Activated CD8-positive, alpha-beta T cell treated with anti-CD3 and anti-CD28 coated beads for 36 hours (primary cell): Measurements from ENCODE around the gene NPY1R. TPM values are rescaled to one million over a fixed set of nuclear protein-coding genes. Genes with fewer than 3 reads are reported as not detected.

ENCODE experiments used
- ATAC-seq: fragments of 200-7000 bp; cut with Tn5 transposase; one replicate; pipeline ENCODE4 v1.10.0; 2021; ENCODE audit warnings: mild to moderate bottlenecking, moderate library complexity
- CTCF ChIA-PET: fragments of 350-600 bp; sonication (Branson Sonifier 250); formaldehyde crosslinking; loops from one replicate; lab custom pipeline; 2021; ENCODE audit warnings: antibody characterized with exemption; lab: Charles Lee
- POLR2A ChIA-PET: fragments of 350-600 bp; sonication (Branson Sonifier 250); formaldehyde crosslinking; loops from one replicate; lab custom pipeline; 2021; ENCODE audit warnings: antibody characterized with exemption; lab: Charles Lee
- DNase-seq: peaks from one replicate; pipeline ENCODE4 v3.0.0-alpha.2; 2020
- H3K27ac Mint-ChIP-seq: one replicate; pipeline ENCODE4 v1.8.0; 2021; ENCODE audit warnings: mild to moderate bottlenecking, mixed read lengths
- H3K27me3 Mint-ChIP-seq: one replicate; pipeline ENCODE4 v1.8.0; 2021; ENCODE audit warnings: mixed read lengths
- H3K36me3 Mint-ChIP-seq: one replicate; pipeline ENCODE4 v1.8.0; 2021; ENCODE audit warnings: low read depth, mixed read lengths
- H3K4me1 Mint-ChIP-seq: one replicate; pipeline ENCODE4 v1.8.0; 2021; ENCODE audit warnings: low read depth, mixed read lengths
- H3K4me3 Mint-ChIP-seq: one replicate; pipeline ENCODE4 v1.8.0; 2021; ENCODE audit warnings: mild to moderate bottlenecking, moderate library complexity, mixed read lengths
- H3K9me3 Mint-ChIP-seq: one replicate; pipeline ENCODE4 v1.8.0; 2021; ENCODE audit warnings: mixed read lengths
- intact Hi-C: fragments of 100-400 bp; cut with micrococcal nuclease; formaldehyde crosslinking; loops from one replicate; pipeline ENCODE4 v1.10.0; 2022
- total RNA-seq, 2 experiments: library from RNA; stranded (reverse); gene quantifications; one replicate each; pipeline ENCODE4 v1.2.3, GENCODE V29; 2021
- TF ChIP-seq, protein P1 (sequence below): fragments of 200-600 bp; IDR thresholded peaks from one replicate; pipeline ENCODE4 v1.8.0; 2022; ENCODE audit warnings: antibody characterized with exemption, mild to moderate bottlenecking

Gene NPY1R
- total RNA-seq, 2 experiments from 2014 or later: not detected

DNA sequence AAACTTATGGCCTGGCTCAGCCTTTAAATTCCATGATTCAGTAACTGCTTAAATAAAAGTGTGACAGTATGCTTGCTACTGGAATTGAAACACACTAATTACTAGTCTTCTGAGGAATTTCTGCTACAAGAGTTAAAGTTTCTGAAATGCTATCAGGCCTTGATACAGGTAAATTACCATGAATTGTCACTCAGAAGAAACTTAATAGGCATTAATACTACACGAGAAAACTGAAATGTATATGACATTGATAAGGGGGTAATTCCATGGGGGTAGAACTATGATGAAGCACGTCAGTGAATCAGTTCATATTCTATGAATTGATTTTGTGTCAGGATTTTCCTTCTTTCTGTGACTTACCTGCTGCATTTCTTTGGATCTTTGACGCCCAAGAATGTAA lies 3.0 kb upstream of the NPY1R start:
- CTCF ChIA-PET: no interaction called here
- Mint-ChIP-seq H3K4me1 (peaks cover 9% of the 10 kb centered on the region), H3K9me3 (no peaks in the 10 kb centered on the region), H3K36me3 (no peaks in the 10 kb centered on the region), H3K27ac (no peak overlapping the region), H3K27me3 (peaks cover 34% of the 10 kb centered on the region), H3K4me3 (no peak overlapping the region)
- DNase-seq: no peak
- no peak for ATAC-seq
- TF ChIP-seq, protein P1, sequence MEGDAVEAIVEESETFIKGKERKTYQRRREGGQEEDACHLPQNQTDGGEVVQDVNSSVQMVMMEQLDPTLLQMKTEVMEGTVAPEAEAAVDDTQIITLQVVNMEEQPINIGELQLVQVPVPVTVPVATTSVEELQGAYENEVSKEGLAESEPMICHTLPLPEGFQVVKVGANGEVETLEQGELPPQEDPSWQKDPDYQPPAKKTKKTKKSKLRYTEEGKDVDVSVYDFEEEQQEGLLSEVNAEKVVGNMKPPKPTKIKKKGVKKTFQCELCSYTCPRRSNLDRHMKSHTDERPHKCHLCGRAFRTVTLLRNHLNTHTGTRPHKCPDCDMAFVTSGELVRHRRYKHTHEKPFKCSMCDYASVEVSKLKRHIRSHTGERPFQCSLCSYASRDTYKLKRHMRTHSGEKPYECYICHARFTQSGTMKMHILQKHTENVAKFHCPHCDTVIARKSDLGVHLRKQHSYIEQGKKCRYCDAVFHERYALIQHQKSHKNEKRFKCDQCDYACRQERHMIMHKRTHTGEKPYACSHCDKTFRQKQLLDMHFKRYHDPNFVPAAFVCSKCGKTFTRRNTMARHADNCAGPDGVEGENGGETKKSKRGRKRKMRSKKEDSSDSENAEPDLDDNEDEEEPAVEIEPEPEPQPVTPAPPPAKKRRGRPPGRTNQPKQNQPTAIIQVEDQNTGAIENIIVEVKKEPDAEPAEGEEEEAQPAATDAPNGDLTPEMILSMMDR: no peak
- intact Hi-C loops: no loop called here
- POLR2A ChIA-PET: no interaction called here

DNA sequence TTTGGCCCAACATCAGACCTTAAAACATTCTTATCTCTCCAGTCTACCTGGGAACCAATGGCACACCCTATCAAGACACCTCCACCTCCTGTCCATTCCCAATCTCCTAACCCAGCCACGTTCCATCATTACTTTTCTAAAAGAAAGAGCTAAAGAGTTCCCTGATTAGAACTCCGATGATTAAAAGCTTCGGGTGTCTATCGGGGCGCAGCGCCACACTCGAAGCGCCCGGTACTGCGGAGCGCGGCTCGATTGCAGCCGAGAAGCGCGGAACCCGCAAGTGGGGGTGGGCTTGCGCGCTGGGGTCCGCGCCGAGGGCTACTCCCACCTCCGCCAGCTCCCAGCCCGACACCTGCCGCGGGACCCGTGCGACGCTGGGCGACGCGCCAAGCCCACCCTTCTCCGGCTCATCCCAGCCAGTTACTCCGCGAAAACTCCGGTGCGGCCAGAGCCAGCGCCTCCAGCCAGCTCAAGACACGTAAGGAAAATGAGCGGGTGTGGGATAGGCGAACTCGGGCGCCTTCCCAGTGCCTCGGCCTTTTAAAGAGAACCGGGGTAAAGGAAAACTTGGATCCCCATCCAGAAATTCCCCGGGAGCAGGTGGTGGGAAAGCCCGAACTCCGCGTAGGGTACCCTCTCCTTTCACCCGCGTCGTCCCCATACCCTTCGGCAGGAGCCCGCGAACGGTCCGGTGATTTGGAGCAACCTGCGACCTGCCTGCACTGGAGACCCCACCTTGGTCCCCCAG lies 593 bp downstream of the NPY1R start:
- H3K27ac Mint-ChIP-seq: no peak overlapping the region
- ChIA-PET POLR2A (no interaction called here), CTCF (interaction anchor here (1.2 to 2.1 kb wide), 4 partner anchors 11 to 48 kb away, joined by 3 to 7 read pairs (median 4); no protein-coding TSS in a partner anchor)
- TF ChIP-seq, protein P1: no peak
- H3K27me3 Mint-ChIP-seq: peaks cover 42% of the 10 kb centered on the region
- H3K4me3 Mint-ChIP-seq: peak overlapping the region; percentile 36
- intact Hi-C loops: no loop called here
- H3K4me1 Mint-ChIP-seq: peaks cover 9% of the 10 kb centered on the region
- no peaks in the 10 kb centered on the region for H3K9me3 Mint-ChIP-seq
- DNase-seq (no peak), ATAC-seq (no peak)
- H3K36me3 Mint-ChIP-seq: no peaks in the 10 kb centered on the region

DNA sequence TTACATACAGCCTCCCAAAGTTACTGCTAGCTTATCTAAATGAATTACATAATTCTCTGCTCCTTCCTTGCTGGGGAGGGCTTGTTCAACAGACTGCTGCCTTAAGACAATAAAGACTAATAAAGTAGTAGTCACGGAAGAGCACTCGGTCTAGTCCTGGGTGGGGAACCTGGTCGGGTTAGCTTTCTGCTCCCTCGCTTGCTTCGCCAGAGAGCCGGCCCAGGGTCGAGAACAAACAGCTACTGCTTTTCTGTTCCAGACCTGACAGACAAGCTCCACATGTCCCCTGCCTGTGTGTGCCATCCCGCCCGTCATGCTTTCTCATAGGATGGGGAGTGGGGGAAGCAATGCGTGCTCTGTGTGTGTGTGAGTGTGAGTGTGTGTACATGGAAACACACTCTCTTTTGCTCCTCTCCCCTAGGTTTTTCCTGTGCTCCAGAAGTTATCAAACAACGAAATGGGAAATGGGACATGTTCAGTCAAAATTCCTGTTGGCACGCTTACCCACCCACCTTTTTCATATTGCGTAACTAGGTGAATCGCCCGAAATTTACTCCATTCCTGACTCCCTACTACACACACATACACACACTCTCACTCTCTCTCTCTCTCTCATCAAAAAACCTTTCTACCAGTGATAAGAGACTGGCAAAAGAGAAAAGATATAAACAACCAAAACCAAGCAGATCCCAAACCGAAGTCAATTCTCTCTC lies 1.3 kb downstream of the NPY1R start:
- peaks cover 9% of the 10 kb centered on the region for H3K4me1 Mint-ChIP-seq
- H3K27me3 Mint-ChIP-seq: peaks cover 40% of the 10 kb centered on the region
- TF ChIP-seq, protein P1: no peak
- POLR2A ChIA-PET: no interaction called here
- ATAC-seq (no peak), DNase-seq (no peak)
- CTCF ChIA-PET: interaction anchor here (1.2 to 2.1 kb wide), 3 partner anchors 11 to 32 kb away, joined by 3 to 7 read pairs (median 3); no protein-coding TSS in a partner anchor
- no peak overlapping the region for H3K4me3 Mint-ChIP-seq
- no peak overlapping the region for H3K27ac Mint-ChIP-seq
- intact Hi-C loops: no loop called here
- no peaks in the 10 kb centered on the region for H3K36me3 Mint-ChIP-seq
- no peaks in the 10 kb centered on the region for H3K9me3 Mint-ChIP-seq

DNA sequence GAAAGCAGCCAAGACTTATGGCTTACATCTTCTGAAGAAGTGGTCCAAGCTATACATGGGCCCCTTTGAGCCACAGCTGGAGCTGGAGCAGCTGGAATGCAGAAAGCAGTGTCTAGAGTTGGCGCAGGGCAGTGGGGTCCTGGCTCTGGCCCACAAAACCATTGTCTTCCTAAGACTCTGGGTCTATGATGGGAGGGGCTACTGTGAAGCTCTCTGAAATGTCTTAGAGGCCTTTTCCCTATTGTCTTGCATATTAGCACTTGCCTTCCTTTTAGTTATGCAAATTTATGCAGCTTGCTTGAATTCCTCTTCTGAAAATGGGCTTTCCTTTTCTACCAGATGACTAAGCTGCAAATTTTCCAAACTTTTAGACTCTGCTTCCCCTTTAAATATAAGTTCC lies 15.3 kb downstream of the NPY1R start:
- DNase-seq (no peak), ATAC-seq (no peak)
- POLR2A ChIA-PET: no interaction called here
- TF ChIP-seq, protein P1: no peak
- Mint-ChIP-seq H3K27me3 (peaks cover 7% of the 10 kb centered on the region), H3K4me3 (no peak overlapping the region), H3K36me3 (no peaks in the 10 kb centered on the region), H3K4me1 (no peaks in the 10 kb centered on the region), H3K9me3 (peaks cover 14% of the 10 kb centered on the region), H3K27ac (no peak overlapping the region)
- CTCF ChIA-PET: no interaction called here
- intact Hi-C loops: no loop called here

DNA sequence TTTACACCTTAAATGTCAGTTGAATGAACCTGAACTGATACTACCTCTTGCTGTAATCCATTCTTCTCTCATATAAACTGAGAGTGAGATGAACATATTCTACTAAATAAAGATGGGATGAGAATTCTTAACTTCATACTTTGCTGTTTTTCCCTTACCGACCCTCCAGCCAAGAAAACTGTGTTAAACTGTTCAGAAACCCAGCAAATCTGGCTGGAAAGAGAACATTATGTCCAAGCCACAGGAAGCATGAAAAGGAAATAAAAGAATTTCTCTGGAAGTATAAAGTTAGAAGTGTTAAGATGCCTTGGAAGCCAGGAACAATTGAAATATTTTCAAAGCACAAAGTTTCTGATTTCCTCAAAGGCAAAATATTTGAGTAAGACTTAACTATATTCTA lies 22.9 kb downstream of the NPY1R start:
- no peak overlapping the region for H3K27ac Mint-ChIP-seq
- intact Hi-C loops: no loop called here
- no peaks in the 10 kb centered on the region for H3K4me1 Mint-ChIP-seq
- ChIA-PET POLR2A (no interaction called here), CTCF (interaction anchor here (2.6 kb wide), 1 partner anchor 23 kb away, joined by 7 read pairs; the partner anchor contains the start of gene NPY1R)
- no peak for ATAC-seq
- no peaks in the 10 kb centered on the region for H3K36me3 Mint-ChIP-seq
- H3K4me3 Mint-ChIP-seq: no peak overlapping the region
- peaks cover 4% of the 10 kb centered on the region for H3K27me3 Mint-ChIP-seq
- TF ChIP-seq, protein P1: no peak
- H3K9me3 Mint-ChIP-seq: no peaks in the 10 kb centered on the region
- DNase-seq: no peak
